ENCODE data around the gene RIMBP2.

RIMBP2 gene

DNA sequence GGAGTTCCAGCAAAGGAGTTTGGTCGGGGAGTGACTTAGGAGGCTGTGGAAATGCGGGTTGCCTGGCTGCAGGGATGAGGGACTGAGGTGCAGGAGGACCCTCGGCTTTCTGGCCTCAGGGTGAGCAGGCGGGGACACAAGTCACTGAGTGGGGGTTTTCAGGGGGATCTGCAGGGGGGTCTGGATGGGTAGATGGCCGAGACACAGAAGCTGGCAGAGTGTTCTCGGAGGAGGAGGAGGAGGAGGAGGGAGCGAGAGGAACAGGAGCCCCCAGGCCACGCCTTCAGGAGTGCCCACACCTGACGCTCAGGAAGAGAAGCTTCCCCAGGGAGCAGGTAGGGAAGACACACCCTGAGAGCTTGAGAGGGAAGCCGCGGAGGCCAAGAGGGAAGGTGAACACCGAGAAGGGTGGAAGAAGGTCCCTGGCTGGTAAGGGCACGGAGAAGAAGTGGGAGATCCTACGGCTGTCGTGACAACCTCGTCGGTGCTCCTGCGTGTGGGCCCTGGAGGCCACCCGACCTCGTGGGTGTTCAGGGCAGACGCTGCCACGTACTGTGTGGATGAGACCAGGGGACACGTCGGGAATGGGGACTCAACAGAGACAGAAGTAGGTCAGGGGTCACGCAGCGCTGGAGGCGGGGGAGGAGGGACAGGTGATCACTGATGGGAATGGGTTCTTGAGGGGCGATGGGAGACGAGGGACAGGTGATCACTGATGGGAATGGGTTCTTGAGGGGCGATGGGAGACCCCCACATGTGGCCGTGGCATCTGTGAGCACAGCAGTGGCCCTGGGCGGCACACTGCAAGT is 269.0 kb downstream of the RIMBP2 start:
- H3K4me3 ChIP-seq (ENCODE audit: low read depth, low read length) = no peak overlapping the region
- no peak overlapping the region for H2AFZ ChIP-seq
- no peaks in the 10 kb centered on the region for H3K27me3 ChIP-seq (ENCODE audit: control insufficient read depth, insufficient read depth, low read length)
- no peak overlapping the region for H3K27ac ChIP-seq
- no peaks in the 10 kb centered on the region for H3K4me1 ChIP-seq
- H3K36me3 ChIP-seq (ENCODE audit: control insufficient read depth, insufficient read depth, low read length) = no peaks in the 10 kb centered on the region
- H3K9me3 ChIP-seq (ENCODE audit: control insufficient read depth, low read length) = no peaks in the 10 kb centered on the region
- H3K4me2 ChIP-seq (ENCODE audit: low read length) = no peak overlapping the region
- H3K79me2 ChIP-seq = peaks cover 27% of the 10 kb centered on the region
- TF ChIP-seq CTCF (IDR thresholded peaks at IDR 0.05) = no peak
- H3K9ac ChIP-seq = no peak overlapping the region

- no peak overlapping the region for H3K27ac ChIP-seq
- H3K36me3 ChIP-seq (ENCODE audit: control insufficient read depth, insufficient read depth, low read length) = no peaks in the 10 kb centered on the region
- no peak overlapping the region for H2AFZ ChIP-seq
- no peak overlapping the region for H3K9ac ChIP-seq
- H3K9me3 ChIP-seq (ENCODE audit: control insufficient read depth, low read length) = no peaks in the 10 kb centered on the region
- H3K4me3 ChIP-seq (ENCODE audit: low read depth, low read length) = no peak overlapping the region
- no peak overlapping the region for H3K4me2 ChIP-seq (ENCODE audit: low read length)
- no peaks in the 10 kb centered on the region for H3K4me1 ChIP-seq
- H3K79me2 ChIP-seq = peaks cover 26% of the 10 kb centered on the region
- H3K27me3 ChIP-seq (ENCODE audit: control insufficient read depth, insufficient read depth, low read length) = no peaks in the 10 kb centered on the region
- no peak for TF ChIP-seq CTCF (IDR thresholded peaks at IDR 0.05)
These were observed 271.1 kb downstream of the RIMBP2 start for GRCh38 chr12:130444986-130445385.

- Histone ChIP-seq H2AFZ (no peak overlapping the region), H3K4me3 (ENCODE audit: low read depth, low read length) (no peak overlapping the region), H3K9ac (no peak overlapping the region), H3K4me2 (ENCODE audit: low read length) (no peak overlapping the region), H3K36me3 (ENCODE audit: control insufficient read depth, insufficient read depth, low read length) (no peaks in the 10 kb centered on the region), H3K9me3 (ENCODE audit: control insufficient read depth, low read length) (no peaks in the 10 kb centered on the region), H3K4me1 (no peaks in the 10 kb centered on the region), H3K79me2 (peaks cover 23% of the 10 kb centered on the region), H3K27ac (no peak overlapping the region), H3K27me3 (ENCODE audit: control insufficient read depth, insufficient read depth, low read length) (no peaks in the 10 kb centered on the region)
- no peak for TF ChIP-seq CTCF (IDR thresholded peaks at IDR 0.05)
These were observed 272.0 kb downstream of the RIMBP2 start for GRCh38 chr12:130444061-130444460.

GRCh38 chr12:130441771-130442760 is 274.0 kb downstream of the RIMBP2 start:
- Histone ChIP-seq H3K4me2 (ENCODE audit: low read length) (no peak overlapping the region), H2AFZ (no peak overlapping the region), H3K79me2 (peaks cover 18% of the 10 kb centered on the region), H3K4me1 (no peaks in the 10 kb centered on the region), H3K9ac (no peak overlapping the region), H3K4me3 (ENCODE audit: low read depth, low read length) (no peak overlapping the region), H3K27ac (no peak overlapping the region), H3K9me3 (ENCODE audit: control insufficient read depth, low read length) (no peaks in the 10 kb centered on the region), H3K36me3 (ENCODE audit: control insufficient read depth, insufficient read depth, low read length) (no peaks in the 10 kb centered on the region), H3K27me3 (ENCODE audit: control insufficient read depth, insufficient read depth, low read length) (no peaks in the 10 kb centered on the region)
- no peak for TF ChIP-seq CTCF (IDR thresholded peaks at IDR 0.05)

Data from parathyroid adenoma (tissue), 2 donors.